Bone marrow (tissue), 2 donors: ENCODE measurements around the gene HIF1AN.

Source experiments
- DNase-seq, 2 donors: peaks; one replicate each; lab custom pipeline; 2025; lab: John Stamatoyannopoulos, UW

HIF1AN gene

DNA sequence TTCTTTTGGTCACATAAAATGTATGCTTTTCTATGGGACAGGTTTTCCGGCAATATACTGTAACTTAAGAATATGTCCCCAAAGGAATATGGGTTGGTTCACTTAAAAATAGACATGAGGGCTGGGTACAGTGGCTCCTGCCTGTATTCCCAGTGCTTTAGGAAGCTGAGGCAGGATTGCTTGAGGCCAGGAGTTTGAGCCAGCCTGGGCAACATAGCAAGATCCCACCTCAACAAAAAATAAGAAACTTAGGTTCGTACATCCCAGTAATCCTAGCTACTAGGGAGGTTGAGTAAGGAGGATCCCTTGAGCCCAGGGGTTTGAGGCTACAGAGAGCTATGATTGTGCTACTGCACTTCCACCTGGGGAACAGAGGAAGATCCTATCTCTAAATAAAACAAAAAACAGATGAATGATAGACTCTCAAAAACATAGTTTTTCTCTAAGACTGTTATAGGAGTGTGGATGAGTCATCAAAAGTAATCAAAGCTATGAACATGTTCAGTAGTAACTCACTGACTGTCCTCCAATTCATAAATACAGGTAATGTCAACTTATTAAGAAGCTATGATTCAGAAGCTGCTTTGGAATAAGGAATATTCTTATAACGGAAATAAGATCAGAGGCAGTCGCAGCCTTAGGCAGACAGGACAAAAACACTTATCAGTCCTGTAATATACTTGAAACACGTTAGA lies 13.5 kb upstream of the HIF1AN start:
- no peak for DNase-seq

DNA sequence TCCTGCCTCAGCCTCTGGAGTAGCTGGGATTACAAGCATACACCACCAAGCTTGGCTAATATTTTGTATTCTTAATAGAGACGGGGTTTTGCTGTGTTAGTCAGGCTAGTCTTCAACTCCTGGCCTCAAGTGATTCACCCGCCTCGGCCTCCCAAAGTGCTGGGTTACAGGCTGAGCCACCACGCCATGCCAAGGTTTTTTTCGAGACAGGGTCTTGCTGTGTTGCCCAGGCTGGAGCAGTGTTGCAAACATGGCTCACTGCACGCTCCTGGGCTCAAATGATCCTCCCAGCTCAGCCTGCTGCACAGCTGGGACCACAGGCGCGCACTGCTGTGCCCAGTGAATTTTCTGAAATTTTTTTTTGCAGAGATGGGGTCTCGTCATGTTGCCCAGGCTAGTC lies 12.8 kb upstream of the HIF1AN start:
- no peak for DNase-seq

DNA sequence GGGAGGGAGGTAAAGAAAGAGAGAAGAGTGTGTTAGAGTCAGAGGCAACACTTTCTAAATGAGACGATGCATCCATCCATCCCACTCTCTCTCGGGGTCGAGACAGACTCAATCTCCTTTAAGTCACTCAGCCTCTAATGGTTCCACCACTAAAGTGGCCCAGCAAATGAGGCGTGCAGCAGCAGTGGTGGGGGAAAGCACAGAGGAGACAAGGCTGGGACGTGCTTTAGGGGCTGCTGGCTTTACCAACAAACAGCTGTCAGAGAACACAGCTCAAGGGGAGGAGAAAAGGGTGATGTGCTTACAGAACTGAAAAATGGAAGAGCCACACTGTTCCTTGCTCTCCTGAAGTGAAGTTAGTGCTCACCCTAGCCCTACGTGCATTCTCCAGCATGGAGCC lies 11.5 kb upstream of the HIF1AN start:
- no peak for DNase-seq

DNA sequence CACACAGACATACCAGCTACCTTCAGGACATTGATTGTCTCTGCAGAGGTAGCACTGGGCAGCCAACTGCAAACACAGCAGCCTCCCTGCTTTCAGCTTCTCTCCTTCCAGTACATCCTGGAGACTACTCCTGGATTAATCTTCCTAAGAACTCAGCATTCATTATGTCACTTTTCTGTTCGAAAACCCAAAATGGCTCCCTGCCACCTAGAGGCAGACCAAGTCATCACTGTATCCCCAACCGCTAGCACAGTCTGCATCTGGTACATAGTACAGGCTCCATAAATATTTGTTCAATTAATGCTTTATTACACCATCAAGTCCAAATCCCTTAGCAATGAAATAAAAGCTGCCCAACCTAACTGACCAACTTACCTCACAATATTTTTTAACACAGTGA lies 11.1 kb upstream of the HIF1AN start:
- no peak for DNase-seq

DNA sequence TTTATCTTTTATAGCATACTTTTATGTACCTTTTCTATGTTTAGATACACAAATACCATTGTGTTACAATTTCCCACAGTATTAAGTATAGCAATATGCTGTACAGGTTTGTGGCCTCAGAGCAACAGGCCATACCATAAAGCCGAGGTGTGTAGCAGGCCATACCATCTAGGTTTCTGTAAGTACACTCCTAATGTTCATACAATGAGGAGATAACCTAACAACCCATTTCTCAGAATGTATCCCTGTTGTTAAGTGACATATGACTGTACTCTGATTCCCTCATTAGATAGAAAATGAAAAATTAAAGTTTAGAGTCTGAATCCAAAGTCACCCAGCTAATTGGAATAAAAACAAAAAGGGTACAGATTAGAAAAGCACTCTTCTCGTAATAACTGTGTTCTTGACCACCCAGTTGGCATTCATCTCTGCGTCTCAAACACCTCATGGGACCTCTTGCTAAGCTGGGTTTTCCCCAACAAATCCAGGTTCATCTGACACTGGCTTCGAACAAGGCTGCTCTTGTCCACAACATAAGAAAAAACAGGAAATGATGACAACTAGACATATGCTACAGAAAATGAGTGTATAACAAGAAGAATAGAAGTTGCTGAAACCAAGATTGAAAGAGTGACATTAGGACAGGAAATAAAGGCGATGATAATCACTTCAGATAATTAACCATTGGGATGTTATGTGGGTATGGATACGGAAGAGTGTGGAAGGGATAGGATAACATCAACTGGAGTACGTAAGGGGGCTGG lies 7.4 kb upstream of the HIF1AN start:
- DNase-seq, result no peak

DNA sequence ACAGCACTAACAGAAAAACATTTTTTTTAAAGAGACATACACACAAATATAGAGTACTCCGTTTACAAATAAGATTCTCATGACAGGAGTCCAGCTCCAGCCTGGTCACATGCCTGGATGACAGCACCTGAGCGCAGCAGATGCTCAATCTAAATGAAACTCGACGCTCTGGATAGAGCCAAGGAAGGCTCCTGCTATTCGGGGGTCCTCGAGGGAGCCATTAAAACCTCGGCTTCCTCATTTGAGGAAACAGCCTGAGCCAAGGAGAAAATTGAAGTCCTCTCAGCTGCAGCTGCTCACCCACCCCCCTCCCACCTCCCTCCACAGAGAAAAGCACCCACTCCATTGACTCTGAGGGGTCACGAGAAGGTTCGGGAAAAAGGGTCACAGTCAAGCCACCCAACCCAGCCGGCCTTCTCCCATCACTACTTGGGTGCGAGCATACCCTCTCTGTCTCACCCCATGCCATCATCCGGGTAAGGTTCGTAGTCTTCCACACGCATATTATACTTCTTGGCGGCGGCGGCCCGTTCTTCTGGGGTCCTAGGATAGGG lies 6.7 kb upstream of the HIF1AN start:
- DNase-seq, result no peak

DNA sequence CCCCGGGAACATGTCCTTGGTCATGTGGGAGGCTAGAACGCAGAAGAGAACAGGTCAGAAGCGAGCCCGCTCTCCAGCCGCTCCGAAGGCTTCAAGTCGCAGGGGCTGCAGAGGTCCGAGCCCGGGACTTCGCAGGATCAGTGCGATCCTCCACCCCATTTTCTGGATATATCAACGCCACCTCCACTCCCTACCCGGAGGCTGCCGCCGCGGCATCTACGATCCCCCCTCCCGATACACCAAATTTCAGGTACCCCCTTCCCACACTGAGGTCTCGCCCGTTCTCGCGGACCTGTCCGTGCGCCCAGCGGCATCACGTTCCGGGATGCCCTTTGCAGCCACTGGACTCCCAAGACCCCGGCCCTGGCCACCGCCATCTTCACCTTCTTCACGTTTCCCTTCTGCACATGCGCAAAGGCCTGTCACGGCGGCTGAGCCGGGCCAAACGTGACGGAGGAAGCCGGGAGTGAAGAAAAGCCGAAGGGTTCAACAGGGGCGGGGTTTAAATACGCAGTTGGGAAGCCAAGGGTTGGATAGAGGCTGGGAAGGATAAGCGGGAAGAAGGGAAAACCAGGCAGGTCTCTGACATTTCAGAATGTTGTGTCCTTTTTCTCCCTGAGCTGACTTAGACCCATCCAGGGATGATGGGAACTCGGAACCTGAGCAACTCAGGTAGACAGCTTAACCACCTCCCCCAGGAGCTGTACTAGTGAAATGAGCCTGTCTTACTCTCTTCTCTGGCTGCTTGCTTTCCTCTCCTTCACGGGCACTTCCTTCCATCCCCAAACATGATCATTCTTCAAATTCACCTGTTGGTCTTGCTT lies 6.1 kb upstream of the HIF1AN start, which contains the start of gene NDUFB8:
NDUFB8 (minus strand) TSS at position 397 of the 824 bp plus-strand sequence; CDS start at position 377, 20 bp downstream.
- peak; percentile 46 to 60 for DNase-seq

DNA sequence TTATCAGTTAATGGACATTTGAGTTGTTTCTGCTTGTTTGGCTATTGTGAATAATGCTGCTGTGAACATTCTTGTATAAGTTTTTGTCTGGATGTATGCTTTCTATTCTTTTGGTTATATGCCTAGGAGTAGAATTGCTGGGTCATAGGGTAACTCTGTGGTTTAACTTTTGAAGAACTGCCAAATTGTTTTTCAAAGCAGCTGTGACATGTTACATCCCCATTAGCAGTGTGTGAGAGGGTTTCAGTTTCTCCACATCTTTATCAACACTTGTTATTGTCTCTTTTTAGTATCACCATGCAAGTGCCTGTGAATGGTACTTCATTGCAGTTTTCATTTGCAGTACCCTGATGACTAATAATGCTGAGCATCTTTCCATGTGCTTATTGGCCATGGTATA lies 4.0 kb upstream of the HIF1AN start:
- no peak for DNase-seq

DNA sequence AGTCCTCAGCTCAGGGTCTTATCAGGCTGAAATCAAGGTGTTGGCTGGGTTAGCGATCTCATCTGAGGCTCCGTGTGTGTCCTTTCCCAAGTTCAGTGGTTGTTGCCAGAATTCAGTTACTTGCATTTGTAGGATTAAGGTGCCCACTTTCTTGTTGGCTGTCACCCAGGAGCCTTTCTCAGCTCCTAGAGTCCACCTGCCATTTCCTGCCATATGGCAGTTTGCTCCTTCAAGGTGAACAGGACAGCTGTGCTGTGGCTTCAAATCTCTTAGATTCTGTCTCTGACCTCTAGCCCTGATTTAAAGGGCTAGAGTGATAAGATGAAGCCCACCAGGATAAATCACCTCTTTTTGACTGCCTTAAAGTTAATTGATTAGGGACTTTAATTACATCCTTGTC lies 1.0 kb upstream of the HIF1AN start:
- DNase-seq, result no peak

DNA sequence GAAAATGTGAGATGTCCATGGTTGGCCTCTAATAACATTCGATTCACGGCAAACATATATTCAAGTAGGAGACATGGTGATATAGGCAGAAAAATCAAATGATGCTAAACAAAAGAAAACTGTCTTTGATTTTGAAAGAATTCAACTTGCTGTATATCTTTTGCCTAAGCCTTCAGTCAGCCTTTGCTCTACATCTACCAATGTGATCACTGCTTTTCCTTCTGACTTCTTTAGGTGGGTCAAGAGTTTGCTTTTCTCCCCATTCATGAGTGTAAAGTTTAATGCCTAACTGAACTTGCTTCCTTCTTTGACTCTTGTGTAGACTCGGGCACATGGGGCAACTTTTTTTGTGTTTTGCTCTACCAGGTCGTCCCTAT lies 417 bp upstream of the HIF1AN start:
- DNase-seq, result no peak

DNA sequence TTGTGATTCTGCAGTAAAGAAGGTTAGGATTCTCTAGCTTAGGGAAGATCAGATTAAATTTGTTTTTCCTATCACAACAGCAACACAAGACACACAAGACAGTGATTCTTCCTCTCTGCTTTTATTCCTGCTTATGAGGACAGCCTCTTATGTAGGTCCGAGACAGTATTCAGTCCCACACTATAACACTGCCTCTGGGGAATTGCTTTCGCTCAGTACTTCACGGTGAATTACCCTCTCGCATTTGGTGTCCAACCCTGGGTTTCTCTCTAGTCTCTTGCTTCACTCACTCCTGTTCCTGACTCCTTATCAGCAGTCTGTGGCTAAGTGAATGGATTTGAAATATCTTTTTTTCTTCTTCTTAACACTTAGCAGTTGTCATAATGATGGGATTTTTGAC lies 1.7 kb downstream of the HIF1AN start:
- DNase-seq, result no peak

DNA sequence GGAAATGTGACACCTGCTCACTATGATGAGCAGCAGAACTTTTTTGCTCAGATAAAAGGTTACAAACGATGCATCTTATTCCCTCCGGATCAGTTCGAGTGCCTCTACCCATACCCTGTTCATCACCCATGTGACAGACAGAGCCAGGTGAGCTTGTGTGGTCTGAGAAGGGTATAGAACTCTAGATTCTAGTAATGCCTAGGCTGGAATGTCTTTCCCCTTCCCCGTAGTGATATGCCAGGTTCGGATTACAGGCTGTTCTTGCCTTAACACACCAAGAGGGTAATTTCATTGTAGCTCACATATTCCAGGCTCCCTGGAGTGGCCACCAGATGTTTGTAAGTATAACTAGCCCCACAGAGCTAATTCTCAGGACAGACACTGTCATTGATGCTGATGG lies 9.2 kb downstream of the HIF1AN start:
- DNase-seq, result no peak

DNA sequence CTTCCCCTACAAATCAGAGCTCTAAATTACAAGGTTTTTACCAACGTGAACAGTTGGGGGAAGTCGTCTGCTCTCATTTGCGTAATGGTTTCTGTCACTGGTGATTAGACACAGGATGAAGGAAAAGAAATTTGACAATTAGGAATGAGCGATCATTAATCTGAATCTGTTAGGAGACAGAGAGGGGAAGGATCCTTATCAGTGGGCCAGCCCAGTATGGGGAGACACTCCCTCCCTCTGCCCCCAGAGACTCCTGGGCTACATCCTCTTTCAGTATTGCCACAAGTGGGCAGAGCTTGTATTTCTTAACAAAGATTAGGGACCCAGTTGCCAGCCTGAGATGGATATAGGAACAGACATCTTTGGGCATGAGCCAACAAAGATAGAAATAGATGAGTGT lies 15.5 kb downstream of the HIF1AN start:
- DNase-seq, result no peak

DNA sequence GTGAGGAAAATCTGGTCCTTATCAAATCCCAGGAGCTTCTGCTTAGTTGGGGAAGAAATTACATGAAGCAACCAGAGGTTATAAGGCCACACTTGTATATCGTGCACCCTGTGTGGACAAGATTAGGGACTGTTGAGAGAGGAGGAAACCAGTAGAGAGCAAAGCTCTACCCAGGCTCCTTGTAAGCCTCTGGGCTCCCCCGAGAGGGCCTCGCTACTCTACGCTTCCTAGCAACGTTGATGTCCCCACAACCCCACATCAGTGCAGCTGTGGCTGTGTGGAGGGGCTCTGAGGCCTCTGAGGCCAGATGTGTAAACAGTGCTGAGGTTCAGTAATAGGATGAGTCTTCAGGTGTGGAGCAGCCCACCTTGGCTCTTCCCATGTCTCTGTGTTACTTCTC lies 16.0 kb downstream of the HIF1AN start:
- no peak for DNase-seq

DNA sequence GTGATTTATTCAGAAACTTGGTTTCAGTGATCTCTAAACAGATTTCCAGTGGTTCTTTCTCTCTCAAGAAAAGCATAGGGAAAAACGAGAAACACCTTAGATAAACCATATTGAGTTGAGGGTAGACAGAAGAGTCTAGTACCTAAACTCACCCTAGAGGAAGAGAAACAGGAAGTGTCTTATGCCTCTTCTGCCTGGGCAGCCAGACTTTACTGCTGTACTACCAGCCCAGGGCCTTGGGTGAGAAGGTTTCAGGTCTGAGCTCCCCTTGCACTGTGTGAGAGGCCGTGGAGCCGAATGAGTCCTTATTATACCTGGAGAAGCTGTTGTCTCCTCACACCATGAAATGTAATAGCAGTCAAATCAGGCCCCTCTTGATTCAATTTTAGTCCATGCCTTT lies 18.2 kb downstream of the HIF1AN start:
- DNase-seq, result no peak

DNA sequence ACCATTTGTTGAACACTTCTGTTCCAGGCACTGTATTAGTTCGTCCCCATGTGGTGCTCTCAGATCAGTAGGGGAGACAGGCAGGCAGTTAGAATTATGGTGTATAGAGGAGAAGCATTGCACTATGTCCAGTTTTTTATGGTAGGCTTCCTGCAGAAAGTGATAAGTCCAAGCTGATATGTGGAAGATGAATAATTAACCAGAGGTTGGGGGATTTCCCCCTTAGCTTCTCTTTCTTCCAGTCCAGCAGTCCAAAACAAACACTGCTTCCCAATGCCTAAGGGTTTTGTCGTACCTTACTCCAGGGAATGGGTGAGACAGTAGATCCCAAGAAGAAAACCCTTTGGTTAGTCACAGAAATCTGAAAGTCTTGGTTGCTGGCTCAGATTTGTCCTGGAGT lies 19.2 kb downstream of the HIF1AN start:
- DNase-seq, result no peak

DNA sequence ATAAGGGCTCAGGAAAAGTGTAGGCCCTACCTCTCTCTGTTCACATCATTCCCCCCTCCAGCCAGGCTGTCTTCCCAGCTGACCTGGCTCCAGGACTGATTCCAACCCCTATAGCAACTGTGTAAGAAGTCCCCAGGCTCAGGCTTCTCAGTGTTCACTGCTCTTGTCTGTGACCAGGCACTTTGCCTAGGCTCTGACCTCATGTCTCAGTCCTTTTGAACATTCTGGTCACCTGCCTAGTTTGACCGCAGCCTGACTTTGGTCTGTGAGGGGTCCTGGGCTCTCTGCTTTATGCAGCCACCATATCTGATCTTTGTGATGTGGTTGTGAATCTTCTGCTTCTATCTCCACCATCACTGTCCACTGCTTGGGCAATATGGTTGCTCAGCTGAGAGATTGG lies 24.5 kb downstream of the HIF1AN start:
- DNase-seq, result no peak

DNA sequence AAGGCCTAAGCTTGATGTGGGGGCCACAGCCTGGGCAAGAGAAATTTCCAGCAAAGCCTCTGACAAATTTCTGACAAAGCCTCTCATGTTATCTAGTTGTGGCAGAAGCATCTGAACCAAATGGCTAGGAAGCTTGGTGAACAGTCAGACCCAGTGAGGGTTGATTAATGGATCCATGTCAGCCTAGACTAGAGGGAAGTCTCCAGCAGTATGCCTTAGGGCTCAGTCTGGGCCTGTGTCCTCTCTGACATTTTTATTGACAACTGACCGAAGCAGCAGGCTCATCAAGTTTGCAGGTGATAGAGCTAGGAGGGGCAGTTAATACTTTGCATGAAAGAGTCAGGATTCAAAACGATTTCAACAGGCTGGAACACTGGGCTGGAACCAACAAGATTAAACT lies 25.3 kb downstream of the HIF1AN start:
- no peak for DNase-seq

DNA sequence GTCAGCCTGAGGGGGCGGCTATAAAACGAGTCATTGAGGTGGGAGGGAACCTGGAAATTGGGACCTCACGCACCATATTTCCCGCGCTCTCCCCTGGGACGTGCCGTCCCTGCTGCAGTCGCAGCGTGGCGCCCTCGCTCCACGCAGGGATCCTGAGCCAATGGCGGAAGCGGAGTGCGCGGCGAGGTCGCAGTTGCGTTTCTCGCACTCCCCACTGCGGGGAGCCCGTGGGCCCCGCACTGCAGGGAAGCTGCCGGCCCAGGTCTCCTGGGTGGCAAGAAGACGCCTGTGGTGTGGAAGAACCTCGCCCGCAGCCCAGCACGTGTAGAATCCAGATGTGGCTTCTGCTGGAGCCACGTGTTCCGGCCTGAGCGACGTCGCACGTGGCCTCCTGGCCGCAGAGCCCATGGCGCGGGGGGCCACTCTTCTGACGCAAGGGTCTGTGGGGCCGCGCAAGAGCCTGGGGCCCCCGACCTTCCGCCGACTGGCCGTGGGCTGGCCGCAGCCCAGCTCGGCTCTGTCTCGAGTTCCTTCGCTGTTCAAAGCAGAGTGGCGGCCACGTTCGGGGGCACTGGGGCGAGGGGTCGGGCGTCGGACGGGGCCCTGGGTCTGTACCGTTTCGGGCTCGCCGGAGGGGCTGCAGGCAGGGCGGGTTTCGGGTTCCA lies 26.4 kb downstream of the HIF1AN start:
- peak in 1 of 2 donors; percentile 17 for DNase-seq

DNA sequence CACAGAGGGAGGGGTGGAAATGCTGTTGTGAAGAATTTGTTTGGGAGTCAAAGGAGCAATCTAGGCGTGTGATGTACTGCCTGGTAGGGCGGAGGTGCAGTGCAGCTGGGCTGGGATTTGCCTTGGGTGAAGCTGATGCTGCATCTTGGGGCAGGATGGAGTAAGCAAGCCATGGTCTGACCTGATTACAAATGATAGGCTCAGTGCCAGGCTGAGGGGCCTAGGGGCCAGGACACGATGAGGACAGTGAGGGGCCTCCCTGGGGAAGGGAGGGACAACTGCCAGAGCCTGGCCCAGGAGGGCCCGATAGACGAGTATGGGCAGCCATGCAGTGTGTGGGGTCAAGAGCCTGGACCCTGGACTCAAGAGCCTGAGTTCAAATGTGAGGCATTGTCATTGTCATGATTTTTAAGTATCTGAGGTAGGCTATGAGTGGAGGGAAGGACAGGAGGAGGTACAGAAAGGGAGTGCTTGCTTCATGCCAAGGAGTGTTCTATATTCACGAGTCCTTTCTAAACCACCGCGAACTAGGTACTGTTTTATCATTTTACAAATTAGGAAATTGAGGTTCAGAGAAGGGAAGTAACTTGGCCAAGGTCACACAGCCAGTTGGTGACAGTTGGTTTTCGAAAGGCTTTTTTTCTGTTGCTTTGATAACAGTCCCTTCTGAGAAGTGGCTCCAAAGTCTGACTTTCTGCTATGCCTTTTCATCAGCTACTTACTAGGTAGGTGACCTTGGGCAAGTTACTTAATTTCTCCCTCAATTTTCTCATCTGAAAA lies 29.7 kb downstream of the HIF1AN start:
- no peak for DNase-seq

DNA sequence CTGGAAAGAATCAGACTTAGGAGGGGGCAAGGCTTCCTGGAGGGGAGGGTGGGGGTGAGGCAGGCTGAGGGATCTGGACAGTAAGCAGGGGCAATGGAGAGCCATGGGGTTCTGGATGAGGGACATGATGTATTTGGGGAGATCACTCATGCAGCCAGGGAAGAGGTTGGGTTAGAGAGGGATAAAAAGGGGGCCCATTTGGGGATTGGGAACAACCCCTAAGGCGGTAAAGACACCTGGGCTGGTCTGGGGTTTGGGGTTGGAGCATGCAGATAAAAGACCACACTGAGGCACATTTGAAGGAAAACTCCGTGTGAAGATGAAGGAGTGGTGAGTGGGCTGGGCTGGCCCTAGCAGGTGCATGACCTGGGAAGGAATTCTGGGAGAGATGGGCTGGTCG lies 30.8 kb downstream of the HIF1AN start:
- no peak for DNase-seq
